HG03571 (cell line): ENCODE measurements around the gene SETD4.

ENCODE experiments used
- ATAC-seq: cut with Tn5 transposase; IDR thresholded peaks from one replicate; pipeline ENCODE4 v1.9.1; 2021; ENCODE audit not compliant: unreplicated experiment

SETD4 gene

GRCh38 chr21:36048357-36048756 is 12.0 kb downstream of the SETD4 start:
- ATAC-seq = no peak

DNA sequence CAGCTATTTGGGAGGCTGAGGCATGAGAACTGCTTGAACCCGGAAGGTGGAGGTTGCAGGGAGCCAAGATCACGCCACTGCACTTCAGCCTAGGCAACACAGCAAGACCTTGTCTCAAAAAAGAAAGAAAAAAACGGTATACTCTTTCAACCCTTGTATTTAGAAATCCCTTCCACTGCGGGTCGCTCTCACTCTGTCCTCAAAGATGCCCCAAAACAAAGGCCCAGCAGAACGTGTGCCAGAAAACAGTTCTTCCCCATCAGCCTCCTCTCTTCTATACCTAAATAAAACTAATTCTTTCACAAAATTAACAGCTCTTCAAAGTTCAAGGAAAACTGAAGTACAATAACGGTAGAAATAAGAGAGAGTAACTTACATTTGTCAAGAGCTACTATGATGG is 13.2 kb downstream of the SETD4 start:
- ATAC-seq = no peak

GRCh38 chr21:36045993-36046392 is 14.3 kb downstream of the SETD4 start:
- ATAC-seq = no peak

DNA sequence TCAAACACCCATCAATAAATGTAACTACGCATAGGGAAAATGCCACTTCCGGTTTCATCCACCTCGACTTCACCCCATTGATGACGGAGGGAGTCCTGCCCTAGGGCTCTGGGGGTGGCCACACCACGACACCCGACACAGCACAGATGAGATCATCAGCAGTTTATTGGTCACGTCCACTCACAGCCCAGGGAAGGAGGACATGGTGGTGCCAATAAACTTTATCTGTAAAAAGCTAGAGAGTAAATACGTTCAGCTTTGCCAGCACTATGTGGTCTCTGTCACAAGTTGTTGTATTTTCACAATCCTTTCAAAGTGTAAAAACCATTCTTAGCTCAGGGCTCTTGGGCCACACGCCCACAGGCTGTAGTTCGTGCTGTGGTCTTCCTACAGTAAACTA is 16.3 kb downstream of the SETD4 start:
- no peak for ATAC-seq

GRCh38 chr21:36041910-36042309 is 18.4 kb downstream of the SETD4 start:
- ATAC-seq = no peak

- ATAC-seq = no peak
Measured at GRCh38 chr21:36040389-36040788, 19.9 kb downstream of the SETD4 start.

DNA sequence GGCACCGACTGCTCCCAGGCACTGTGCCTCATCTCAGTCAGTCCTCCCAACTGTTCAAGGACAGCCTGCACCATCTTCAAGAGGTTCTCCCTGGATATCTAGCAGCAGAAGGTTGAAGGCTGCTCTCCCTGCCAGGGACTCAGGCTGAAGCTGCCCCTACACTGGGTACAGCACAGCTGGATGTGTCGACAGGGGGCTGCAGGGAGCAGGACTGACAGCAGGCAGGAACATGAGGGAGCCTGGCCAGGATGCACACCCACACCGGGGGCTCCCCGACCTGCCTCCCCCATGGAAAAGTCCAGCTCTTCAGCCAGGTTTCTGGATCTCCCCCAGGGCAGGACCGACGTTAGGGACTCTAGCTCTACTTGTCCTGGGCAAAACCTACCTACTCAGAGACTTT is 20.5 kb downstream of the SETD4 start:
- no peak for ATAC-seq

GRCh38 chr21:36038701-36039497 is 21.4 kb downstream of the SETD4 start:
- ATAC-seq = no peak

- no peak for ATAC-seq
Measured at GRCh38 chr21:36035381-36035791, 24.9 kb downstream of the SETD4 start.

GRCh38 chr21:36034211-36034913 is 26.0 kb downstream of the SETD4 start:
- no peak for ATAC-seq

- ATAC-seq = no peak
Measured at GRCh38 chr21:36032647-36033406, 27.5 kb downstream of the SETD4 start.

DNA sequence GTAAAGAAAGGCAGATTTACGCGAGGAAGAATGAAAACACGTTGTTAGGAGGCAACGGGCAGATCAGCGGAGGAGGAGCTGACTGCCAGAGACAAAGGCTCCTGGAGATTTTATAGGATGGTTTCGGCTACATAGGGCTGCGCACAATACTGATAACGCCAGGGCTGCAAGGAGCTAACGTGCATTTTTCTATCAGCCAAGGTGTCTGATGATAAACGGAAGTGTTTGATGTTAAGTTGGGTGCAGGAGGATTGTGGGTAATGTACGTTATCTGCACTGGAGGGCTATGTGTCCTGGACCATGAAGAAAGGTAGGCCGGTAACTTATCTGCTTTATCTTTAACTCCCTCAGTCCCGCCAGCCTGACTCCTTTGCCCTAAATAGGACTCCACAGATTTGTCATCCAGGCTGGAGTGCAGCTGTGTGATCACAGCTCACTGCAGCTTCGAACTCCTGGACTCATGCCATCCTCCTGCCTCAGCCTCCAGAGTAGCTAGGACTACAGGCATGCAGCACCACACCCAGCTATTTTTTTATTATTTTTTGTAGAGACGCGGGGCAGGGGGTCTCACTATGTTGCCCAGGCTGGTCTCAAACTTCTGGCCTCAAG is 29.6 kb downstream of the SETD4 start:
- ATAC-seq = no peak

GRCh38 chr21:36029309-36029708 is 31.0 kb downstream of the SETD4 start:
- ATAC-seq = no peak

GRCh38 chr21:36028127-36029069 is 31.9 kb downstream of the SETD4 start:
- ATAC-seq = peak; percentile 69

DNA sequence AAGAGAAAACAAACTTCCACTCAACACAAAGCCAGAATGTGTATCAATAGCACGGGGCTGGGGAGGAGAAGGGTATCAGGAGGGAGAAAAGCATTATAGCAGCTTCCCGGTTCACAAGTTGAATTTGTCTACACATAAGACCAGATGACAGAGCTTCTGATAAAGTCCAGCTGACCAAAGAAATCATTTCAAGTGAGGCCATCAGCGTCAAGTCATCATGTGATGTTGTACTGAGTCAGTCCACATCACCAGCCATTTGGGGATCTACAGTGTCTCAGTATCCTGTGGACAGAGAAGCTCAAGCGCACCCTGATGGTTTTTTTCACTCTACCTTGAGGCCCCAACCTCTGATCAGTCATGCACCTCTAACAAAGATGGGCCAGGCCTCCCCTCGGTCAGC is 33.0 kb downstream of the SETD4 start:
- no peak for ATAC-seq

DNA sequence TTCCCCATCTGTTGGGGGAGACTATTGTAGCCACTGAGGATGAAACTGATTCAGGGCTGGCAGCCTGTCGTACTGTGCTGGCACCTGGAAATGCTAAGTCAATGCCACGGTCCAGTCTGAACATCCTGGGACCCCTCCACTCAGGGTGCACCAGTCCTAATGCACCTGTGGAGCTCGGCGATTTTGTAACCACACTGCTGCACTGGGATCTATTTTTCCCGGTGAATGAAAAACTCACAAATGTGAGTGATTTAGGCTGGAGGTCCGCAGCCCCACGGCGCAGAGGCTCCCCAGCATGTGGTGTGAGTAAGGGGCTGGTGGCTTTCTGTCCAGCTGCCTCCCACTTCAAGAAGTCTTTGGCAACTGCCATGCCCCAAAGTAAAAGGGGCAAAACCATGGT is 35.5 kb downstream of the SETD4 start:
- ATAC-seq = no peak

DNA sequence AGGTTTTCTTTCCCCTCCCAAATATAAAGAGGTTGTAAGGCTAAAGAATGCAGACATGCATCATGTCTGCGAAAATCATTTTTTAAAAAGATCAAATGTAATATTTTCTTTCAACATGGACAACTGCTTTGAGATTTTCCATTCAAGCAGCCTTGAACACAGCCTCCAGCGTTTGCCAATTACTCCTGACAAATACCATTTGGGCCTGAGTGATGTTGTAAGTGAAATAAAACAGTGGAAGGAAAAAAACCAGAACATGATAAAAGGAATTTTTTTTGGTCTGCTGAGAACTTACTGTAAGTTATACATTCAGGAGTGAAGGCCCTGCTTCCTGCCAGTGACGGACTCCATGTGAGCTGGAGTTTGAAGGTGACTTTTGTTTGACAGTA is 37.2 kb downstream of the SETD4 start:
- ATAC-seq = no peak

- ATAC-seq = no peak
Measured at GRCh38 chr21:36022427-36023091, 37.8 kb downstream of the SETD4 start.

DNA sequence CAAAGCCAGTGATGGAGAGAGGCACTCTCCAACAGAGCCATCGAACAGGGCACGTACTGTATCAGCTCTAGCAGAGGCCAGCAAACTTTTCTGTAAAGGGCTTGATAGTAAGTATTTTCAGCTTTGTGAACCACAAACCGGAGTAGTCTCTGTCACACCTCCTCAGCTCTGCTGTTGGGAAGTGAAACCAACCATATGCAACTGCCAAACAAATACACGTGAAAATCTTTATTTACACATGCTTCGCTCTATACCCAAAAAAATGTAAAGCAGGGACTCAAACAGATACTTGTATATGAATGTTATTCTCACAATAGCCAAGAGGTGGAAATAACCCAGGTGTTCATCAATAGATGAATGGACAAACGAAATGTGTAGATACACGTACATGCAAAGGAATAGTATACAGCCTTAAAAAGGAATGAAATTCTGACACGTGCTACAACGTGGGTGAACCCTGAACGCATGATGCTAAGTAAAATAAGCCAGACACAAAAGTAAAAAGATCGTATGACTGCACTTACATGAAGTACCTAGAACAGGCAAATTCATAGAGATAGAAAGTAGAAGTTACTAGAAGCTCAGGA is 39.0 kb downstream of the SETD4 start:
- ATAC-seq = no peak
